Activated T-cell treated with anti-CD3 and anti-CD28 coated beads, Interleukin-2, amount 50 U/mL, for 24 hours (primary cell): Measurements from ENCODE around the gene PUS1.

ENCODE experiments used
- DNase-seq: peaks from one replicate; pipeline ENCODE4 v3.0.0-alpha.2; 2020
- H3K27ac Mint-ChIP-seq: 2 replicates; pipeline ENCODE4 v1.8.0; 2020; ENCODE audit warnings: mild to moderate bottlenecking, mixed read lengths
- H3K27me3 Mint-ChIP-seq: 2 replicates; pipeline ENCODE4 v1.8.0; 2020; ENCODE audit warnings: mixed read lengths
- H3K36me3 Mint-ChIP-seq: 2 replicates; pipeline ENCODE4 v1.8.0; 2020; ENCODE audit warnings: low read depth, mixed read lengths
- H3K4me1 Mint-ChIP-seq: 2 replicates; pipeline ENCODE4 v1.8.0; 2020; ENCODE audit warnings: low read depth, mixed read lengths
- H3K4me3 Mint-ChIP-seq: 2 replicates; pipeline ENCODE4 v1.8.0; 2020; ENCODE audit warnings: mild to moderate bottlenecking, moderate library complexity, mixed read lengths
- H3K9me3 Mint-ChIP-seq: 2 replicates; pipeline ENCODE4 v1.8.0; 2020; ENCODE audit warnings: mixed read lengths

PUS1 gene

DNA sequence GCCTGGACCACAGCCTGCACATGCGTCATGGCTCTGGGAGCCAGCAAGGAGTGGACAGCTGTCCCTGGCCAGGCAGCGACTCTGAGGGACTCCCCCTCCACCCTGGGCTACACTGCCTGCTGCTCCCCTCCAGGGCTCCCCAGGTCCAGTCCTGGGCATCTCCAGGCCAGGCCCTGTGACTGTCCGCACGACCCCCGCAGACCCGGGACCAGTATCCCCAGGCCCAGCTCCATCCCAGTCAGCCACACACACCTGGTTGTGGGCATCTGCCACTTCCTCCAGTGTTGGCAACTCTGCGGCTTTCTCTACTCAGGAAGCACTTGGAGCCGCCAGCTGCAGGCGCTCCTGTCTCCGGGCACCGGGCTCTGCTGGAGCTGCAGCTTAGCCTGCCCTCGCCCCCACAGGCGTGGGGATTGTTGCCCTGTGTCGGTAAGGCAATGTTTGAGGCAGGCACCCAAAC is 32.2 kb upstream of the PUS1 start:
- DNase-seq, result no peak
- Mint-ChIP-seq H3K4me3 (peak overlapping the region; percentile 54), H3K36me3 (peaks cover 5% of the 10 kb centered on the region), H3K27ac (no peak overlapping the region), H3K4me1 (peaks cover 23% of the 10 kb centered on the region), H3K27me3 (no peaks in the 10 kb centered on the region), H3K9me3 (no peaks in the 10 kb centered on the region)

DNA sequence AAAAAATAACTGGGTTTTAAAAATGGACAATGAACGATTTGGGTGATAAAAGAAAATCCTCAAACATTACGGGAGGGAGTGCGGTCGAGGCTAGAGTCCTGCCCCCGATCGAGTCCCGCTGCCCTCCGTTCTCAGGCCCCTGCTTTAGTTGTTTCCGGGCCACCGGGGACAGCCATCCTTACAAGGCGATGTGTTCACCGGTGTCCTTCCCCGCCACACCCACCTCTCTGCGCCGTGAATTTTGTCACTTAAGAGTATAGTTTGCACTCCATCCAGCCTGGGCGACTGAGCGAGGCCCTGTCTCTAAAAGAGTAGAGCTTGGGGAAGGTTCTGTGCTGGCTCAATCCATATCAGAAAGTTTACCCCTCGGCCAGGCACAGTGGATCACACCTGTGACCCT is 31.8 kb upstream of the PUS1 start:
- Mint-ChIP-seq H3K27ac (peak overlapping the region; percentile 50), H3K9me3 (no peaks in the 10 kb centered on the region), H3K36me3 (peaks cover 5% of the 10 kb centered on the region), H3K4me3 (peak overlapping the region; percentile 54), H3K4me1 (peaks cover 23% of the 10 kb centered on the region), H3K27me3 (no peaks in the 10 kb centered on the region)
- DNase-seq, result no peak

DNA sequence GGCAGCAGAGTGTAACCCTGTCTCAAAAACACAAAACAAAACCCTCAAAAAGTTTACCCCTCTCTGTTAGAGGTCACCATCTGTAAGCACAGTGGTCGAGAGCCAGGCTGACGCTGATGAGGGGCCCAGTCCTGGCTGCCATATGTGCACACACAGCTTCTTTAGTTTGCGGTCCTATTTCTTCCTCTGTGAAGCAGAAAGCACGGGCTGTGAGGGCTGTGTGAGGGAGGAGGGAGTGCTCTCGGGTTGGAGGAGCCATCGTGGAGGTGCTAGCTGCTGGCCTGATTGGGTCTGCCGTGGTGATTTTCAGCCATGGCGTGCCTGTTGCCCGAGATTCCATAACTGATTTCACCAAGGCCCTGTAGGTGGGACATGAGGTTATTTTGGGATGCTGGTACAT is 31.2 kb upstream of the PUS1 start:
- no peaks in the 10 kb centered on the region for H3K27me3 Mint-ChIP-seq
- no peak overlapping the region for H3K4me3 Mint-ChIP-seq
- H3K27ac Mint-ChIP-seq, result no peak overlapping the region
- H3K36me3 Mint-ChIP-seq, result peaks cover 5% of the 10 kb centered on the region
- peaks cover 23% of the 10 kb centered on the region for H3K4me1 Mint-ChIP-seq
- DNase-seq, result no peak
- no peaks in the 10 kb centered on the region for H3K9me3 Mint-ChIP-seq

DNA sequence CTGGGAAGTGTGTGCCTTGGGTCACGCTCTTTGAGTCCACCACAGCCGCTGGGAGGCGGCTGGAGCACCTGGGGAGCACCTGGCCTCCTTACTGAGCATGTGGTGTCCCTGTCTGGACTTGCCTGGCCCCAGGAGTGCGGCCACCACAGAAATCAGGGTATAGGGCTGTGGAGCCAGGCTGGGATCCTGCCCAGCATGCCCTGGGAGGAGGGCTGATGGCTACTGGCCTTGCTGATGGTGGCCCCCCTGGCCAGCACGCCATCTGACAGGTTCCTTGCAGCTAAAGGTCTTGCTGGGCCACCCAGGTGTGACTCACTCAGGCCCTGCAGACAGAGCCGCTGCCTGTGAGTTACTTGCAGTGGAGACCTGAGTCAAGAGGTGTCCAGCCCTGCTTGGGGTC is 28.7 kb upstream of the PUS1 start:
- H3K27ac Mint-ChIP-seq, result no peak overlapping the region
- peaks cover 5% of the 10 kb centered on the region for H3K36me3 Mint-ChIP-seq
- H3K27me3 Mint-ChIP-seq, result no peaks in the 10 kb centered on the region
- peaks cover 33% of the 10 kb centered on the region for H3K4me1 Mint-ChIP-seq
- no peaks in the 10 kb centered on the region for H3K9me3 Mint-ChIP-seq
- no peak overlapping the region for H3K4me3 Mint-ChIP-seq
- DNase-seq, result no peak

- Mint-ChIP-seq H3K4me3 (no peak overlapping the region), H3K9me3 (no peaks in the 10 kb centered on the region), H3K4me1 (peaks cover 32% of the 10 kb centered on the region), H3K27me3 (no peaks in the 10 kb centered on the region), H3K36me3 (peaks cover 3% of the 10 kb centered on the region), H3K27ac (no peak overlapping the region)
- DNase-seq, result no peak
Observed at GRCh38 chr12:131901431-131902331, 27.4 kb upstream of the PUS1 start.

- no peak for DNase-seq
- Mint-ChIP-seq H3K4me1 (peaks cover 25% of the 10 kb centered on the region), H3K36me3 (no peaks in the 10 kb centered on the region), H3K4me3 (no peak overlapping the region), H3K27me3 (no peaks in the 10 kb centered on the region), H3K9me3 (no peaks in the 10 kb centered on the region), H3K27ac (no peak overlapping the region)
Observed at GRCh38 chr12:131902332-131903241, 26.5 kb upstream of the PUS1 start.

- DNase-seq, result no peak
- peaks cover 20% of the 10 kb centered on the region for H3K4me1 Mint-ChIP-seq
- H3K27ac Mint-ChIP-seq, result peak overlapping the region; percentile 40
- no peak overlapping the region for H3K4me3 Mint-ChIP-seq
- H3K36me3 Mint-ChIP-seq, result no peaks in the 10 kb centered on the region
- H3K9me3 Mint-ChIP-seq, result no peaks in the 10 kb centered on the region
- no peaks in the 10 kb centered on the region for H3K27me3 Mint-ChIP-seq
Observed at GRCh38 chr12:131903270-131904255, 25.5 kb upstream of the PUS1 start.

GRCh38 chr12:131904346-131904745 is 24.7 kb upstream of the PUS1 start:
- Mint-ChIP-seq H3K9me3 (no peaks in the 10 kb centered on the region), H3K36me3 (peaks cover 4% of the 10 kb centered on the region), H3K4me1 (peaks cover 20% of the 10 kb centered on the region), H3K27ac (no peak overlapping the region), H3K4me3 (no peak overlapping the region), H3K27me3 (no peaks in the 10 kb centered on the region)
- no peak for DNase-seq

- no peak overlapping the region for H3K4me3 Mint-ChIP-seq
- peaks cover 5% of the 10 kb centered on the region for H3K36me3 Mint-ChIP-seq
- H3K27ac Mint-ChIP-seq, result peak overlapping the region; percentile 80
- H3K4me1 Mint-ChIP-seq, result peaks cover 18% of the 10 kb centered on the region
- DNase-seq, result no peak
- H3K27me3 Mint-ChIP-seq, result no peaks in the 10 kb centered on the region
- H3K9me3 Mint-ChIP-seq, result no peaks in the 10 kb centered on the region
Observed at GRCh38 chr12:131905081-131905629, 23.9 kb upstream of the PUS1 start.

DNA sequence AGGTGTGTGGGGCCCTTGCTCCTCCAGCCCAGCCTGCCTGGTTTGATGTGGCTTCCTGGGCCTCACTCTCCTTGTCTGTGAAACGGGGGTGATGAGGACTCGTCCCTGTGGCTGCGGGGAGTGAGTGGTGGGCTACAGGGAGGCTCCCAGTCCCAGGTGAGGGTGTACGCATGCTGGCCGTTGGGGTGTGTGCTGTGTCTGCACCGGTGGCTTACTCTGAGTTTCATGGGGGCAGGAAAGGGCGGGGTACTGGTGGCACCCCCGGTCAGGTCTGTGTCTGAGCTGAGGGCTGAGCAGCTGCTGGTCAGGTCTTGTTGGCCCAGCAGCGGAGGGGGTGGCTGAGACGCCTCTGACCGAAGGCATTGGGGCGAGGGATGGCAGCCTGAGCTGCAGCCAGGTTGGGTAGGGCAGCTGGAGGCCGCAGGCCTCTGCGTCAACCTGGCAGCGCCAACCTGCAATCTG is 23.4 kb upstream of the PUS1 start:
- DNase-seq, result no peak
- H3K27me3 Mint-ChIP-seq, result no peaks in the 10 kb centered on the region
- peaks cover 17% of the 10 kb centered on the region for H3K4me1 Mint-ChIP-seq
- no peaks in the 10 kb centered on the region for H3K9me3 Mint-ChIP-seq
- H3K36me3 Mint-ChIP-seq, result peaks cover 8% of the 10 kb centered on the region
- peak overlapping the region; percentile 80 for H3K27ac Mint-ChIP-seq
- no peak overlapping the region for H3K4me3 Mint-ChIP-seq

DNA sequence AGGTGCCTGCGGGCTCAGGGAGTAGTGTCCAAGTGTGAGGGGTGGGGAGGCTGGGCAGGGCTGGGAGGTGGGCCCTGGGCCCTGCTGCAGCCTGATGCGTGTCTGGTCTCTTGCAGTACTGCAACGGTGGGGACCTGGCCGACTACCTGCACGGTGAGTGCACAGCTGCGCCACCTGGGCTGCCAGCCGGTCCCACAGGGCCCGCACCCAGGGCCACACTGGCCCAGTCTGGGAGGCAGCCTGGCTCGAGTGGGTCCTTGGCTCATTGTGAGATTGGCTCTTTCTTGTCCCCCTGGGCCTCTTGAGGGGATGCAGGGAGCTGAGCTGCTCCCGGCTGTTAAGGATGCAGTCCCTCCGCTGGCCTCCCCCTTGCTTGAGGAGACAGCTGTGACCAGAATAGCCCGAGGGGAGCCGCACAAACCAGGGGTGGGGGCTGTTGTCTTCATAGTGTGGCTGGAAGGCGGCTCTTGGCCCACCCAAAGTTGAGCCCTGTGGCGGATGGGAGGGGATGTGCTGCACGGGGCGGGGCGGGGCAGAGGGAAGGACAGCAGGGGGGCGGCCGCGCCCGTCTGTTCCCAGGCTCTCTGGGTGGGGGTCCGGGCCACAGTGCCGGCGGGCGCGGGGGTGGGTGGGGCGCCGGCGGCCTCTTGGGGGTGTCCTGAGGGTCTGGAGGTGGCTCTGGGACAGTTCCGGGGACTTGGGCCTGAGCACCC is 21.5 kb upstream of the PUS1 start:
- no peak for DNase-seq
- Mint-ChIP-seq H3K4me1 (peaks cover 15% of the 10 kb centered on the region), H3K9me3 (no peaks in the 10 kb centered on the region), H3K27me3 (no peaks in the 10 kb centered on the region), H3K4me3 (no peak overlapping the region), H3K36me3 (peaks cover 22% of the 10 kb centered on the region), H3K27ac (no peak overlapping the region)

DNA sequence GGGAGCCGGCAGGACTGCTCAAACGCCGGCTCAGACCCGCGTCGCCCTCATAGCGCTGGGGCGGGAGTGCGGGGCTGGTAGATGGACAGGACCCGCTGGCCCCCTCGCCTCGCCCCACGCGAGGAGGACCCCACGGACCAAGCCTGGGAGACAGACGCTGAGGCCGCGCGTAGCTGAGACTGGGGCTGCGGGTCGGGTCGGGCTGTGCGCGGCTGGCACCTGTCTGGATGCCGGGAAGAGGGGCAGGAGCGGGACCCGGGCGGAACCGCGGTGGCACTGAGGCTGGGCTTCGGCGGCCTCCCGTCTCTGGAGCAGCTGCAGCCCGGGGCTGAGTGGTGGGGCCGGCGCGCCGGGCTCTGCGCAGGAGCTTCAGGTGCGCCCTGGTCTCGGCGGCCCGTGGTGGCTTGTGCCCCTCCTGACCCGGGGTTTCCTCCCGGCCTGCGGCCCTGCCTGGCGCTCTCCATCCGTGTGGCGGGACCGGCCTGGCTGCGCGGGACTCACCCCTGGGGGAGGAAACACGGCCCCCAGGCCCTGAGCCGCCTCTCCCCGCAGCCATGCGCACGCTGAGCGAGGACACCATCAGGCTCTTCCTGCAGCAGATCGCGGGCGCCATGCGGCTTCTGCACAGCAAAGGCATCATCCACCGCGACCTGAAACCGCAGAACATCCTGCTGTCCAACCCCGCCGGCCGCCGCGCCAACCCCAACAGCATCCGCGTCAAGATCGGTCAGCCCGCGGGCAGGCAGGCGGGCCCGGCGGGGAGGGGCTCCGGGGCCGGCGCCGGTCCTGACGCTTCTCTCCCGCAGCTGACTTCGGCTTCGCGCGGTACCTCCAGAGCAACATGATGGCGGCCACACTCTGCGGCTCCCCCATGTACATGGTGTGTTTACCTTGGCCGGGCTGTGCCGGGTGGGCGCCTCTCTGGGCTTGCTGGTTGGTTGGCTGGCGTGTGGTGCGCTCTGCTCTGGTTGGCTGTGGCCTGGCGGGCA is 20.7 kb upstream of the PUS1 start:
- peaks cover 22% of the 10 kb centered on the region for H3K36me3 Mint-ChIP-seq
- DNase-seq, result no peak
- no peaks in the 10 kb centered on the region for H3K27me3 Mint-ChIP-seq
- H3K9me3 Mint-ChIP-seq, result no peaks in the 10 kb centered on the region
- peaks cover 15% of the 10 kb centered on the region for H3K4me1 Mint-ChIP-seq
- no peak overlapping the region for H3K27ac Mint-ChIP-seq
- H3K4me3 Mint-ChIP-seq, result no peak overlapping the region
